Hepatocyte (in vitro differentiated cells): ENCODE data around the gene NSF.
"Not testable (repeated sequence)": the region's sequence is repeated elsewhere in the genome, so short reads cannot be mapped to it uniquely, and the experiment has no call there.

Experiments used
- EZH2 ChIP-seq: fragments of 200-600 bp; sonication (generic); IDR thresholded peaks from 2 replicates; pipeline ENCODE4 v1.6.1; 2016; ENCODE audit warnings: antibody characterized with exemption, mild to moderate bottlenecking, borderline replicate concordance
- EZH2phosphoT487 ChIP-seq: fragments of 200-600 bp; sonication (generic); IDR thresholded peaks from one replicate; pipeline ENCODE4 v1.6.1; 2018; ENCODE audit warnings: antibody characterized with exemption, mild to moderate bottlenecking, low read depth, moderate library complexity; ENCODE audit not compliant: unreplicated experiment, severe bottlenecking
- TF ChIP-seq, protein P1 (sequence below): fragments of 200-600 bp; sonication (generic); IDR thresholded peaks from 2 replicates; pipeline ENCODE4 v1.5.1; 2016; ENCODE audit warnings: antibody characterized with exemption, mild to moderate bottlenecking; ENCODE audit not compliant: poor library complexity

DNA sequence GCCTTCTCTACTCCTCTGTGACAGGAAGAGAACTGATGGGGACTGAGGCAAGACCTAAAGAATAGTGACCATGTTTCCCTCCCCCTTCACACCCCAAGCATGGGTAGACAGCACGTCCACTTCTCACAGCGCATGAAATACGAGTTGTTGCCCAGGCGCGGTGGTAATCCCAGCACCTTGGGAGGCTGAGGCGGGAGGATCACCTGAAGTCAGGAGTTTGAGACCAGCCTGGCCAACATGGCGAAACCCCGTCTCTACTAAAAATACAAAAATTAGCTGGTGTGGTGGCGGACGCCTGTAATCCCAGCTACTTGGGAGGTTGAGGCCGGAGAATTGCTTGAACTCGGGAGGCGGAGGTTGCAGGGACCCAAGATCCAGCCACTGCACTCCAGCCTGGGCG lies 178.4 kb downstream of the NSF start:
- not testable (repeated sequence) for TF ChIP-seq EZH2, EZH2phosphoT487
- TF ChIP-seq, protein P1, sequence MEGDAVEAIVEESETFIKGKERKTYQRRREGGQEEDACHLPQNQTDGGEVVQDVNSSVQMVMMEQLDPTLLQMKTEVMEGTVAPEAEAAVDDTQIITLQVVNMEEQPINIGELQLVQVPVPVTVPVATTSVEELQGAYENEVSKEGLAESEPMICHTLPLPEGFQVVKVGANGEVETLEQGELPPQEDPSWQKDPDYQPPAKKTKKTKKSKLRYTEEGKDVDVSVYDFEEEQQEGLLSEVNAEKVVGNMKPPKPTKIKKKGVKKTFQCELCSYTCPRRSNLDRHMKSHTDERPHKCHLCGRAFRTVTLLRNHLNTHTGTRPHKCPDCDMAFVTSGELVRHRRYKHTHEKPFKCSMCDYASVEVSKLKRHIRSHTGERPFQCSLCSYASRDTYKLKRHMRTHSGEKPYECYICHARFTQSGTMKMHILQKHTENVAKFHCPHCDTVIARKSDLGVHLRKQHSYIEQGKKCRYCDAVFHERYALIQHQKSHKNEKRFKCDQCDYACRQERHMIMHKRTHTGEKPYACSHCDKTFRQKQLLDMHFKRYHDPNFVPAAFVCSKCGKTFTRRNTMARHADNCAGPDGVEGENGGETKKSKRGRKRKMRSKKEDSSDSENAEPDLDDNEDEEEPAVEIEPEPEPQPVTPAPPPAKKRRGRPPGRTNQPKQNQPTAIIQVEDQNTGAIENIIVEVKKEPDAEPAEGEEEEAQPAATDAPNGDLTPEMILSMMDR: not testable (repeated sequence)
